Measurements from ENCODE around the gene AGPAT4. TPM values are rescaled to one million over a fixed set of nuclear protein-coding genes. Genes with fewer than 3 reads are reported as not detected.

The AGPAT4 gene
- total RNA-seq, 1 donor from 2014 or later = 2.4 TPM

DNA sequence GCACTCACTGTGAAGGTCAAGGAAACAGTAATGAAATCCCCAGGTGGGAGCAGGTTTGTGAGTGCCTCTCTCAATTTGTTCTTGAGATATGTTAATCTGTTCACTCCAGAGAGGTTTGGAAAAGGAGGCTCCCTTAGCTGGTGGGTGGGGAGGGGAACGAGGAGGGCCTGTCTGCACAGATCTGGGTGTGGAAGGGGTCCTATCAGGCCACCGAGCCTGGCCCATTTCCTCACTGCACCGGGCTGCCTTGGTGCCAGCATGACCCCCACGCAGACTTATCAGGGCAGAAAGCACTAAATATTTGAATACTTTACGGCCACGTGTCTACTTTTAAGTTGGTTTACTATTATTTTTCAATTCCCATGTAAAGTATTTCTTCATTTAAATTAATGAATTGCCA lies 8.3 kb downstream of the AGPAT4 start:
- no peak for ATAC-seq
- DNase-seq (ENCODE audit: missing footprints) = no peak
- intact Hi-C loops (cut with DNase I) = no loop called here

DNA sequence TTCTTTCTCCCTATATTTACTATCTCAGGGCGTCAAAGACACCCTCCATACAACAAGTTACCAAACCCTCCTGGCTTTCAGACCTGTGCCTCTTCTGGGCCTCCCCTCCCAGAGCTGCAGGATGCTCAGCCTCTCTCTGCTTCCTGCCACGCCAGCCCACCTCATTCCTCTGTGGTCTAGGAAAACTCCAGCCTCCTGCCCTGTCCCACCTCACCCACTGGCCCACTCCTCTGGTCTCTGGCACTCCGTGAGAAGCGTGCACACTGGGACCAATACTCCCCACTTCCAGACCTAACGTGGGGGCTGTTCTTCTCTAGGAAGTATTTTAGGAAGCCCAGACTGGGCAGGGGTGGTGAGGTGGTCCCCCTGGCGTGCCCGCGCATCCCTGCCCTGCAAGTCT lies 9.7 kb downstream of the AGPAT4 start:
- no peak for ATAC-seq
- DNase-seq (ENCODE audit: missing footprints) = no peak
- intact Hi-C loops (cut with DNase I) = no loop called here

DNA sequence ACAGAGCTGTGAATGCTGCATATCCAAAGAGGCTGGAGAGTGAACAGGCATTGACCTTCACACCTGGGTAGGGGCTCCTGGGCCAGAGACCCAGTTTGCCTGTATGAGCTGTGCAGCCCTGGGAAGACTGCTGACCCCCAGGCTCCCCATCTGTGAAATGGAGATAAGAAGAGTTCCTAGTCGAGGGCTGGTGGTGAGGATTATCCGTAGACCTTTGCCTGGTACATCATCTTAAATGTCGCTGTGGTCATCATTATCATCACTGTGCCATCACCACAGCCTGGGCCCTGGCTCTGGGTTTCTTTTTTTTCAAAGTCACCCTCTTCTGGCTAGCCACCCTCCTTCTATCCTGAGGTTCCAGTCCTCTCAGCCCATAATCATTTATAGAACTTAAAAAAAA lies 12.0 kb downstream of the AGPAT4 start:
- no peak for DNase-seq (ENCODE audit: missing footprints)
- intact Hi-C loops (cut with DNase I) = no loop called here
- no peak for ATAC-seq

DNA sequence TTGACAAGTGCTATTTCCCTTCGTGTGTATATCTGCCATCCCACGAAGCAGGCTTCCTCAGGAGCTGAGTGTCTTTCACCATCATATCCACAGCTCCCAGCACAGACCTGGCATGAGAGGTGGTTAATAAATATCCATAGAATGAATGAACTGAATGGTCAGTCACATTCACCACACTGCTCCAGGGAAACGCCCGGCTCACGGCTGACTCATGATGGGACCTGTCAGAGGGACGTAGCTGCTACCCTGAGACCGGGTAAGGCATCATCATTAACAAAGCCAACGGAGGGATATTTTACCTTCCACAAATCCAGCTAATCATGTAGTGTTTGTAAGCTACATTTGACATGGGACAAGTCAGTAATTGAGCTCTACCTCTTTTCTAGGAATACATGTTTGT lies 12.5 kb downstream of the AGPAT4 start:
- intact Hi-C loops (cut with DNase I) = no loop called here
- DNase-seq (ENCODE audit: missing footprints) (no peak), ATAC-seq (no peak)

DNA sequence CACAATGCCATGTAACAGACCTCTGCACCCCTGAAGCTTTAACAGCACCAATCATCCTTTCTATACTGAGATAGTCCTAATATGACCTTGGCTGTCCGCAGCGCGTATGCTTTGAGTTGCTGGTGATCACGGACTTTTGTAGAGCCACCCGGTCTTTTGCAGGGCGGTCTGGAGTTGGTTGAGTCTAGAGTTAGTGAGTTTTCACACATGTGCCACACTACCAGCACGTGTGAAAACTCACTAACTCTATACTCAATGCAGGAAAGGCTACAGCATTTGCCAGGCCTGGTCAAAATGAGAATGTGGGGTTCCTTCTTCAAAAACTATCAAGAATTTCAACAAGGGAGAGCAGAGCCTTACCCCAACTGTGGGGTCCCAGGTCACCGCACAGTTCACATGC lies 14.6 kb downstream of the AGPAT4 start:
- DNase-seq (ENCODE audit: missing footprints) (no peak), ATAC-seq (no peak)
- intact Hi-C loops (cut with DNase I) = no loop called here

DNA sequence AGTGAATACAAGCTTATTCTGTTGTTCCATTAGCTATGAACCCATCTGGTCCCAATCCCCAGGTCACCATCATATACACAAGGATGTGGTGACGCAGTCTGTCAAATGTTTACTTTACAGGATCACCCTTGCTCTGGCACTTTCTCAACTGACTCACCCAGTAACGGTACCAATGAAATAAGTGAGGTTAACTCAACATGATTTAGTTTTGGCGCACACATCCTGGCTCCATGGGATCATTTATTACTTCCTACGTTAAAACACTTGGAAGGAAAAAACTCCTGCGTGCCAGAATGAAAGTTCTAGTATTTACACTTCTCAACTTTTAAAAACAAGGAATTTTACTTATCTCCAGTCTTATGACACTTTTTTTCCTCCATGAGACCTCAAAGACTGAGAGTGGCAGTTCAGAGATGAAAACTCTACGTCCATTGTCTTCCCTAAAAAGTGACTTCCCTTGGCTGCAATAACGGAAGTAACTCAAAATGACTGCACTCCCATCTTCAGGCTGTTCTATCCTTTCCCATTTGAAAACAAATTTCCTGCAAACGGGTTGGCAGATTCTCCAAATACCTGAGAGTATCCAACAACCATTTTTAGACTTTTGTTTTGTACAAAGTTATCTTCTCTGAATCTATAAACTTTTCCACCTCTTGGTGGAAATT lies 15.9 kb downstream of the AGPAT4 start:
- DNase-seq (ENCODE audit: missing footprints) (no peak), ATAC-seq (no peak)
- intact Hi-C loops (cut with DNase I) = no loop called here

DNA sequence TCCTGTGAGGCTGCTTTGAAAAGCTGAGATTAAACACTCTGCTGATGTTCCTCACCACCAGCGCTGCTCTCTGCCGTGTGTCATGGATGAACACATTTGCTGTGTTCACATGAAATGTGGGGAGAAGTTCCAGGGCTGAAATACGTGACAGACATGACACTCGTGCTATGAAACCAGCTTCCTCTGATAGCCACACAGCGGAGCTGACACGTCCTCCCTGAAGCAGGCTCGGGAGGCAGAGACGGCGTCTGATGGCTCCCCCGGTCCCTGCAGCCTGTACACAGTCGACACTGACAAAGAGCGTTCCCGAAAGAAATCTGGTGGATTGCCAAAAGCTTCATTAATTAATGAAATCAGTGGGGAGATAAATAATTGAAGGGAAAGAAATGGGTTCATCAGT lies 17.5 kb downstream of the AGPAT4 start:
- intact Hi-C loops (cut with DNase I) = no loop called here
- DNase-seq (ENCODE audit: missing footprints) (no peak), ATAC-seq (no peak)

DNA sequence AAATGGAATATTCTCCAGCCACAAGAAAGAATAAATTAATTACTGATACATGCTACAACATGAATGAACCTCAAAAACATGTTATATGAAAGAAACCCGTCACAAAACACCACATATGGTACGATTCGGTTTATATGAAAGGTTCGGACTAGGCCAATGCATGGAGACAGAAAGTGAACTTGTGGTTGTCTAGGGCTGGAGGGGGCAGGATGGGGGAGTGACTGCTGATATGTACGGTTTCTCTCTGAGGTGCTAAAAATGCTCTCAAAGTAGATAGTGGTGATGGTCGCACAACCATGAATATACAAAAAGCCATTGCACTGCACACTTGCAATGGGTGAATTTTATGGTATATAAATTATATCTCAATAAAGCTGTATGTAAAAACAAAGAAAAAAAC lies 18.3 kb downstream of the AGPAT4 start:
- intact Hi-C loops (cut with DNase I) = no loop called here
- ATAC-seq (no peak), DNase-seq (ENCODE audit: missing footprints) (no peak)

DNA sequence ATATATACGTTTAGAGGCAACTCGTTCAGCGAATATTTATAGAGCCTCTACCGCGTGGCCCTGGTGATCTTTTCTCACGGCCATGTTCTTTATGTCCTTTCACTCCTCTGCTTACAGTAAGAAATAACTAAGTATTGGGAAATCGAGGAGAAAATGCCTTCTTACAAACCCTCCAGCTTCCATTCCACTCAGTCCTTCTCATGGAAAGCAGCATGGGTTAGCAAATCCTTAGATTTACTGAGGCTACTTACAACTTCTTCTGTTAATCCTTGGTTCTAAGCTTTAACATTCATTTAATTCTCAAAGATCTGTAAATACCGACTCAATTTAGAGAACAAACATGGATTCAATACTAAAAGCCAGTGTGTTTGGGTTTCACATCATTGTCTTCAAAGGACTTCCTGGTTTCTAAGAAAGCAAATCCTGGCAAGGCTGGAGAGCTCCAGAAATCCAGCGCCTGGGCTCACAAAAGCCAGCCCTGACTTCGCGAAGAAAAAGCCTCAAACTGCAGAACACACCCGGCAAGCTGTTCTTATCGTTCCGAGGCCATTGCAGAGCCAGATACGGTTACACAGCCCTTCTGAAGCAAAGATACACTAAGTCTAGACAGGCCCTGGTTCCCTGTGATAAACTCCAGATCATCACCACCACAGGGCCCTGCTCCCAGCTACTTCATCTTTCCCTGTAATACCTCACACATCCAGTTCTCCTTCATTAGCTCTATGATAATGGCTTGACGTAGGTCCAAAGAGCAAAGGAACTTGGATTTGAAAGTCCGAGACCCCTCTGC lies 19.2 kb downstream of the AGPAT4 start:
- DNase-seq (ENCODE audit: missing footprints) = no peak
- intact Hi-C loops (cut with DNase I) = no loop called here
- no peak for ATAC-seq

DNA sequence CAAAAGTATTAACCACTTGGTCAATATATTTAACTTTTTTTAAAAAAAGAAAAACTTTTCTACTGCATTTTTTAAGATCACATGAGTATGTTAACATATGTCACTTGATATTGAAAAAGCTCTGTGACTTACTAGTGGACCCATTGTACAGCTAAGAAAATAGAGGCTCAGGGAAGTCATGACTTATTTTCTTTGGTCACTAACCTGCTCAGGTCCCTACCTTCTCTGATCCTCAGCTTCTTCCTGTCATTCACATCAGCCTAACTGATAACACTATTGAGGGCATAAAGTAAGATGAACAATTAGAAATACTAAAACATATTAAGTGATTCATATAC lies 19.8 kb downstream of the AGPAT4 start:
- ATAC-seq = no peak
- intact Hi-C loops (cut with DNase I) = no loop called here

DNA sequence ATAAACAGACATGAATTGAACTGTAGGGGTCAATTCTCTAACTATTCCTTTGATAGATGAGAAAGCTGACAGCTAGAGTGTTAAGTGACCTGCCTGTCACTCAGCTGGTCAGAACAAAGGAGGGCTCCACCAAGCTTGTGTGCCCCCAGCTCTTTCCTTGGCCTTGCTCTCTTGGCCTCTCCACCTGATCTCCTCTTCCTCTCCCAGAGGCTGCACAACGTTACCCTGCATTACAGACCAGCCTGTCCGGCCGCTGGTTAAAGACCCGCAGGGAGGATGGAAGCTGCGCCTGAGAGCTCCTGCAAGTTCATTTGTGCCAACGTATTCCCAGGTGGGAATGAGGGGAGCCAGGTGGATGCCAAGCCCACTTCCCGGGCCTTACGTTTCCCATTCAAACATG lies 22.5 kb downstream of the AGPAT4 start:
- intact Hi-C loops (cut with DNase I) = no loop called here
- no peak for ATAC-seq

More for the DNA sequence above, 19.8 kb downstream of the AGPAT4 start:
- no peak for DNase-seq (ENCODE audit: missing footprints)

DNA sequence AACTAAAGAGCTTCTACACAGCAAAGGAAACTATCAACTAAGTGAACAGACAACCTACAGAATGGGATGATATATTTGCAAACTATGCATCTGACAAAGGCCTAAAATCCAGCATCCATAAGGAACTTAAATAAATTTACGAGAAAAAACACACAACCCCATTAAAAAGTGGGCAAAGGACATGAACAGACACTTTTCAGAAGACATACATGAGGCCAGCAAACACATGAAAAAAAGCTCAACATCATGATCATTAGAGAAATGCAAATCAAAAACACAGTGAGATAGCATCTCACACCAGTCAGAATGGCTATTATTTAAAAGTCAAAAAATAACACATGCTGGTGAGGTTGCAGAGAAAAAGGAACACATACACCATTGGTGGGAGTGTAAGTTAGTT lies 24.5 kb downstream of the AGPAT4 start:
- DNase-seq (ENCODE audit: missing footprints) (no peak), ATAC-seq (no peak)
- intact Hi-C loops (cut with DNase I) = no loop called here

More for the DNA sequence above, 22.5 kb downstream of the AGPAT4 start:
- DNase-seq (ENCODE audit: missing footprints) = no peak

DNA sequence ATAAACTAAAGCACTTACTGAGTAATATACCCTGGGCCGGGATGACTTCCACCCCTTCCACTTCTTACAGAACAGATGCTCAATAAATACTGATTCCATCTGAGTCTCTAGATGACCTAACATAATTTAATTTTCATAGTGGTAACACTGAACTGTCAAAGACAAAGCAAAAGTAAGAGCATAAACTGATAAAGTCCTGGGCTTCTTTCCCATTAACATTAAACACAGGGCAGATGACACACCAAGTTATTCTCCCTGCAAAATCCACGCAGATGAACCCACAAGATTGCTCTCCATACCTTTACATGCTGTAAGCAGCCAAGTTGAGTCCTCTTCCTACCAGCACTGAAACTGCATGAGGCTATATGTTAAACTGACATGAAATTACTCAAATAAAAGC lies 27.1 kb downstream of the AGPAT4 start:
- DNase-seq (ENCODE audit: missing footprints) (no peak), ATAC-seq (no peak)
- intact Hi-C loops (cut with DNase I) = no loop called here

DNA sequence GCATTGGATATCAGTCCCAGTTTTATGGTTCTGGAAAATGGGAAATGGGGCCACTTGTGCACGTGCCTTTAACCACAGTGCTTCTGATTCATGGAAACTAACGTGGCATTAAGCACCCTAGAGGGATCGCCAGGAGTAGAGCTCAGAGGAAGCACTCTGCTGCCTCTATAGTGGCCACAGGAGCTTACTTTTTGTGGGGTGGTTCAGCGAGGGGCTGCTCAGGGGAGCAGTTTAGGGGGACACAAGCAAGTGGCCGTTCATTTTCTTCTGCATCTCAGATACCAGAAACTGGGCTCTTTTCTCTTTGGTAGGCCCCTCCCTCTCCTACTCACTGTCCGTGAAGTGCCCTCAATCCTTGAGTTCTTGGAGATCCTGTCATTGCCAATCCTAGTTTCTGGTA lies 28.5 kb downstream of the AGPAT4 start:
- DNase-seq (ENCODE audit: missing footprints) (no peak), ATAC-seq (no peak)
- intact Hi-C loops (cut with DNase I) = no loop called here

DNA sequence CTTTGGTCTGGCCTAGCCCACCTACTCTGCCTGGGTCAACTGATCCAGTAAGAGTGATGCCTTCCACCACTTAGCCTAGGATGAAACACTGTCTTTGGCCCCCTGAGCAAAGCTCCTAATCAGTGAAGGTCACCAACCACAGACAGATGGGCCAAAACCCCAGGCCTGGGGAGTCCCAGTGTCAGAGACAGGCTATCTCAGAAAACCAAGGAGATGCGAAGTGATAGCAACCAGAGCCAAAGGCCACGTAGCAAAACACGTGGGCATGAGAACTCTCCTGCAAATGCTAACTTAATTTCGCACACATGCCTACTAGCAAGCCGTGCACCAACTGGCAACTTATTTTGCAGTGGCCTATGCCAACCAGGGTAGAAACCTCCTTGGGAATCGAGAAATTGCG lies 29.1 kb downstream of the AGPAT4 start:
- ATAC-seq = no peak
- intact Hi-C loops (cut with DNase I) = no loop called here
- DNase-seq (ENCODE audit: missing footprints) = no peak

DNA sequence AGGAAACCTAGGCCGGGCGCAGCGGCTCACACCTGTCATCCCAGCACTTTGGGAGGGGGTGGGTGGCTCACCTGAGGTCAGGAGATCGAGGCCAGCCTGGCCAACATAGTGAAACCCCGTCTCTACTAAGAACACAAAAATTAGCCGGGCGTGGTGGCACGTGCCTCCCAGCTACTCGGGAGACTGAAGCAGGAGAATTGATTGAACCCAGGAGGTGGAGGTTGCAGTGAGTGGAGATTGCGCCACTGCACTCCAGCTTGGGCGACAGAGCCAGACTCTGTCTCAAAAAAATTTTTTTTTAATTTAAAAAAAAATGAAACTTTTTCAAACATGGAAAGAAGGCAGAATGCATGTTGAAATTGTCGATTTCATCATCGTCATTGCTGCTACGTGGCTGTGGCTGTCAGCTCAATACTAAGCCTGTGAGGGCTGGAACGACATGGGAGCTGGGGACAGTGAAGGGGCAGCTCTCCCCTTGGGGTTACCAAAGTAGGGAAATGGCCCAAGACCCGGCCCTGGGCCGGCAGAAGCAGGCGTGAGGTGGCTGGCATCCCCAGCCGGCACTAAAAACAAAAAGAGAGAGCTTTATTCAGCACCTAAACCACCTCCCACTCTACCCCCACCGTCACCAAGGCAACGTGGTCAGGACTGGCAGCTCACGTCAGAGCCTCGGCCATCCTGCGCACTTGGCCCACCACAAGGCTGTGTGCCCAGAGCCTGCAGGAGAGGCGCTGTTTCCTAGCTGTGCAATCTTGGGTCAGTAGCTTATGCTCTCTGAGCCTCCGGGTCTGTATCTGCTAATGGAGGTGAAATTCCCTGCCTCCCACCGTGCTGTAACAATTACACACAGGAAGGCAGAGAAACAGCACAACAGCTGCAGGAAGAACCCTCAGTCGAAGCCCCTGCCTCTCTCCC lies 30.8 kb downstream of the AGPAT4 start:
- intact Hi-C loops (cut with DNase I) = no loop called here
- ATAC-seq = no peak
- DNase-seq (ENCODE audit: missing footprints) = no peak

DNA sequence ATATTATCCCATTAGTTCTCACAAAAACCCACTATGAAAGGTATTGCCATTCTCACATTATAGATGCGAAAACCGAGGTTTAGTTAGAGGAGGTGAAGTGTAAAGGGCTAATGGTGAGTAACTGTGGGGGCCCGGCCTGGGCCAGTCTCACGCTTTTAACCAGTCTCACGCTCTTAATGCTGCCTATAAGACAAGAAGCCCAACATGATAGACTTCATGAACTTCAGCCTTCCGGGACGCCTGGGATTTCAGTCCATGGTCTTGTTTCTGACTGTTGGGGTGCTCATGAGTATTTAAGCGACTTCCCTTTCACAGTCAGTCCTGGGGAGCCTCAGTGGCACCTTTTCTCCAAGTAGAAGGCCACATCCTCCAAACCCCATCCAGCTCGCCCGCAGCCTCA lies 31.7 kb downstream of the AGPAT4 start:
- no peak for ATAC-seq
- no peak for DNase-seq (ENCODE audit: missing footprints)
- intact Hi-C loops (cut with DNase I) = no loop called here

DNA sequence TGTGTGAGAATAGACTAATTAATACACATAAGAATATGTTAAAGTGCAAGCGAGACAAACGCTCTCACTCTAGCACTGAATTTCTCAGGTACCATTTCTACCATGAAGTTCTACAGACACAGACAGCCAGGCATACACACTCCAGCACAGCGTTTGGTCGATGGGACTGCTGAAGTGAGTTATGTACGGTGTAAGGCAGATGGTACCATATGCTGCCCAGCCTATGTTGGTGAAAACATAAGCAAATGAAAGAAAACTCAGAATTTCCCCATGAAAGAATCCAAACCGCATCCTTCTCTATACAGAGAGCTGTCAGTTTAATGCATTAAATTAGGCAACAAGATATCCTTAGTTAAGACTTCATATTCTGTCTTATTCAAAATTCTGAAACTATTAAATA lies 34.9 kb downstream of the AGPAT4 start:
- DNase-seq (ENCODE audit: missing footprints) = no peak
- intact Hi-C loops (cut with DNase I) = no loop called here
- ATAC-seq = no peak

DNA sequence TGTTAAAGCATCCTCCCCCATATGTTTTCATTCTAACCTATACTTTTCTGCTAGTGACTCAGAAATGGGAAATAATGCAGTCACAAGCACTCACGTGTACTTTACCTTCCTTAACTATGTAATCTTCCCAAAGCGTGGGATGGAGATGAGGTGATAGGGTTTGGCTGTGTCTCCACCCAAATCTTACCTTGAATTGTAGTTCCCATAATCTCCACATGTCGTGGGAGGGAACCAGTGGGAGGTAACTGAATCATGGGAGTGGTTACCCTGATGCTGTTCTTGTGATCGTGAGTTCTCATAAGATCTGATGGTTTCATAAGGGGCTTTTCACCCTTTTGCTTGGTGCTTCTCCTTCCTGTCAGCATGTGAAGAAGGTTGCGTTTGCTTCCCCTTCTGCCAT lies 35.4 kb downstream of the AGPAT4 start:
- ATAC-seq (no peak), DNase-seq (ENCODE audit: missing footprints) (no peak)
- intact Hi-C loops (cut with DNase I) = no loop called here

DNA sequence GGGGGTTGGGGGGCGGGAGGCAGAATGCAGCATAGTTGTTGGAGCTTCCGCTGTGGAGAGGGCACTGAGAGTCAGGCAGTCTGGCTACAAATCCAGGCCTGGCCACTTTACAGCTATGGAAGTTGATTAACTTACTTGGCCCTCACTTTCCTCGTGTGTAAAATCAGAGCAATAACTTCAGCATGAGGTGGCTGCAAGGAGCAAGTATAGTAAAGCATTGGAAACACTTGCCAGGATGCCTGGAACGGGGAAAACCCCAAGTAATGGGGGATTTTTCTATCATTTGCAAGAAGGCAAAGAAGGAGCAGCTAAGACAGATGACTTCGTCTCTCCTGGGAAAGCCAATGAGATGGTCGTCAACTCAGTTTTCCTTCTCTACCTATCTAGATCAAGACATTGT lies 35.8 kb downstream of the AGPAT4 start:
- DNase-seq (ENCODE audit: missing footprints) (no peak), ATAC-seq (no peak)
- intact Hi-C loops (cut with DNase I) = no loop called here

Measured in Right ventricle myocardium inferior (tissue), 1 donor.